HCT116 (cell line): ENCODE results near the gene CHD8. TPM values are rescaled to one million over a fixed set of nuclear protein-coding genes. Genes with fewer than 3 reads are reported as not detected.

Experiments used
- ATAC-seq: fragments of 200-7000 bp; cut with Tn5 transposase; 2 replicates; pipeline ENCODE4 v1.9.1; 2020; ENCODE audit warnings: mild to moderate bottlenecking, moderate library complexity
- BruUV-seq: library from RNA; stranded (reverse); fragments of 400-500 nt; replicated peaks from 2 replicates; lab custom pipeline; 2021; lab: Mats Ljungman, UMichigan
- CTCF ChIA-PET: fragments of 300-600 bp; sonication (Branson Sonifier 250); formaldehyde crosslinking; loops from one replicate; lab custom pipeline; 2021; ENCODE audit warnings: antibody characterized with exemption; lab: Charles Lee
- POLR2A ChIA-PET: fragments of 300-600, 350-600 bp; sonication (Branson Sonifier 250); formaldehyde crosslinking; loops from one replicate; lab custom pipeline; 2021; ENCODE audit warnings: antibody characterized with exemption; lab: Charles Lee
- RAD21 ChIA-PET, 2 experiments: fragments of 300-600 bp; sonication (Branson Sonifier 250); formaldehyde crosslinking; loops; one replicate each; lab custom pipeline; 2023; ENCODE audit warnings: low total read pairs in 2 of 2; ENCODE audit not compliant: uncharacterized antibody in 2 of 2, unreplicated experiment in 2 of 2, low non-redundant PET in 1 of 2; lab: Charles Lee
- DNase-seq: peaks from one replicate; pipeline ENCODE4 v3.0.0-alpha.2; 2010; ENCODE audit warnings: low read depth, low spot score
- H2AFZ ChIP-seq: fragments of 200-600 bp; shearing (Covaris generic), sonication (generic); 2 replicates; pipeline ENCODE4 v1.6.1; 2017; ENCODE audit warnings: low read depth, mixed run types, mixed read lengths, antibody characterized with exemption, low read length; ENCODE audit not compliant: poor library complexity, severe bottlenecking
- H3K27ac ChIP-seq: 2 replicates; pipeline ENCODE4 v1.5.1; 2012; ENCODE audit warnings: low read depth, low read length
- H3K27me3 ChIP-seq: fragments of 200-600 bp; sonication (generic); 2 replicates; pipeline ENCODE4 v1.6.1; 2016; ENCODE audit warnings: mixed run types, low read length, mixed read lengths; ENCODE audit not compliant: insufficient read depth
- H3K36me3 ChIP-seq, 2 experiments: fragments of 200-500 bp in 1 of 2; fragments of 200-600 bp in 1 of 2; sonication (Bioruptor generic) in 1 of 2; sonication (generic) in 1 of 2; 2 replicates each; pipeline versions ENCODE4 v1.5.1 to v1.6.1; 2014 to 2016; ENCODE audit warnings: low read length in 2 of 2, inconsistent platforms in 1 of 2, mixed read lengths in 1 of 2, mixed run types in 1 of 2; ENCODE audit not compliant: insufficient read depth in 2 of 2, control insufficient read depth in 1 of 2
- H3K4me1 ChIP-seq, 2 experiments: fragments of 200-600 bp in 1 of 2; sonication (generic) in 1 of 2; 2 replicates each; pipeline versions ENCODE4 v1.5.1 to v1.6.1; 2012 to 2017; ENCODE audit warnings: low read length in 2 of 2, inconsistent platforms in 1 of 2, mild to moderate bottlenecking in 1 of 2, mixed read lengths in 1 of 2, mixed run types in 1 of 2, moderate library complexity in 1 of 2; ENCODE audit not compliant: insufficient read depth in 2 of 2, control insufficient read depth in 1 of 2
- H3K4me2 ChIP-seq: fragments of 200-600 bp; sonication (generic); 2 replicates; pipeline ENCODE4 v1.6.1; 2017; ENCODE audit warnings: mixed run types, low read length, mixed read lengths
- H3K4me3 ChIP-seq, 2 experiments: fragments of 200-600 bp in 1 of 2; sonication (generic) in 1 of 2; replicated peaks in 1 of 2; 2 replicates each; pipeline ENCODE4 v1.5.1; 2011 to 2016; ENCODE audit warnings: low read length in 2 of 2, control low read depth in 1 of 2, low read depth in 1 of 2, mild to moderate bottlenecking in 1 of 2, mixed read lengths in 1 of 2, mixed run types in 1 of 2
- H3K79me2 ChIP-seq: fragments of 200-600 bp; sonication (generic); 2 replicates; pipeline ENCODE4 v1.6.1; 2017; ENCODE audit warnings: mild to moderate bottlenecking, mixed run types, low read length, moderate library complexity, mixed read lengths; ENCODE audit not compliant: insufficient read depth
- H3K9ac ChIP-seq: fragments of 200-600 bp; sonication (generic); 2 replicates; pipeline ENCODE4 v1.6.1; 2016; ENCODE audit warnings: low read length, mixed read lengths
- H3K9me2 ChIP-seq: fragments of 200-600 bp; sonication (generic), shearing (Covaris generic); 2 replicates; pipeline ENCODE4 v1.6.1; 2017; ENCODE audit warnings: mixed run types, mild to moderate bottlenecking, moderate library complexity; ENCODE audit not compliant: insufficient read depth
- H3K9me3 ChIP-seq, 2 experiments: fragments of 200-500 bp in 1 of 2; fragments of 200-600 bp in 1 of 2; sonication (Bioruptor generic) in 1 of 2; sonication (generic) in 1 of 2; 2 replicates each; pipeline ENCODE4 v1.6.1; 2014 to 2017; ENCODE audit warnings: low read length in 2 of 2, mixed read lengths in 2 of 2, inconsistent platforms in 1 of 2, low read depth in 1 of 2, mild to moderate bottlenecking in 1 of 2, mixed run types in 1 of 2, moderate library complexity in 1 of 2; ENCODE audit not compliant: control insufficient read depth in 1 of 2, insufficient read depth in 1 of 2
- H4K20me1 ChIP-seq: fragments of 200-600 bp; sonication (generic), shearing (Covaris generic); 2 replicates; pipeline ENCODE4 v1.6.1; 2017; ENCODE audit warnings: mixed run types, mild to moderate bottlenecking, moderate library complexity; ENCODE audit not compliant: insufficient read depth
- CBX3 ChIP-seq: IDR thresholded peaks from 2 replicates; pipeline ENCODE4 v1.6.1; 2012; ENCODE audit warnings: low read depth
- CTCF ChIP-seq, 3 experiments: fragments of 200-600 bp in 1 of 3; sonication (generic) in 1 of 3; IDR thresholded peaks in 2 of 3; conservative IDR thresholded peaks in 1 of 3; 2 replicates each; pipeline ENCODE4 v1.5.1; 2012 to 2017; ENCODE audit warnings: low read depth in 2 of 3, low read length in 2 of 3, antibody characterized with exemption in 1 of 3, borderline replicate concordance in 1 of 3, control low read depth in 1 of 3, mild to moderate bottlenecking in 1 of 3, mixed read lengths in 1 of 3, mixed run types in 1 of 3, moderate library complexity in 1 of 3; ENCODE audit not compliant: insufficient read depth in 1 of 3
- ELF1 ChIP-seq: IDR thresholded peaks from 2 replicates; pipeline ENCODE4 v1.6.1; 2012; ENCODE audit warnings: low read depth, borderline replicate concordance
- EZH2 ChIP-seq: fragments of 200-600 bp; sonication (generic); IDR thresholded peaks from 2 replicates; pipeline ENCODE4 v1.6.1; 2017; ENCODE audit warnings: antibody characterized with exemption, mixed run types
- MAX ChIP-seq: IDR thresholded peaks from 2 replicates; pipeline ENCODE4 v1.6.1; 2012
- RAD21 ChIP-seq: IDR thresholded peaks from 2 replicates; pipeline ENCODE4 v1.6.1; 2012; ENCODE audit warnings: low read depth, mild to moderate bottlenecking
- SP1 ChIP-seq: IDR thresholded peaks from 2 replicates; pipeline ENCODE4 v1.6.1; 2012; ENCODE audit warnings: low read depth
- YY1 ChIP-seq: IDR thresholded peaks from 2 replicates; pipeline ENCODE4 v1.6.1; 2011; ENCODE audit warnings: low read length, low read depth, moderate library complexity, mild to moderate bottlenecking; ENCODE audit not compliant: insufficient replicate concordance; ENCODE audit errors: extremely low read depth
- ZFX ChIP-seq: fragments of 450-650 bp; IDR thresholded peaks from 2 replicates; pipeline ENCODE4 v1.6.1; 2017
- intact Hi-C: fragments of 100-400 bp; cut with micrococcal nuclease; formaldehyde crosslinking; loops from 2 replicates; pipeline ENCODE4 v1.10.0; 2022
- total RNA-seq: library from RNA; stranded (reverse); gene quantifications from one replicate; pipeline ENCODE4 v1.2.1, GENCODE V29; 2021; ENCODE audit not compliant: unreplicated experiment
- TF ChIP-seq, protein P1 (sequence below): IDR thresholded peaks from 2 replicates; pipeline ENCODE4 v1.6.1; 2011; ENCODE audit warnings: mild to moderate bottlenecking, low read length, moderate library complexity; ENCODE audit not compliant: insufficient replicate concordance; ENCODE audit errors: extremely low read depth

CHD8 gene
- total RNA-seq, 1 experiment from 2014 or later: 46.8 TPM

DNA sequence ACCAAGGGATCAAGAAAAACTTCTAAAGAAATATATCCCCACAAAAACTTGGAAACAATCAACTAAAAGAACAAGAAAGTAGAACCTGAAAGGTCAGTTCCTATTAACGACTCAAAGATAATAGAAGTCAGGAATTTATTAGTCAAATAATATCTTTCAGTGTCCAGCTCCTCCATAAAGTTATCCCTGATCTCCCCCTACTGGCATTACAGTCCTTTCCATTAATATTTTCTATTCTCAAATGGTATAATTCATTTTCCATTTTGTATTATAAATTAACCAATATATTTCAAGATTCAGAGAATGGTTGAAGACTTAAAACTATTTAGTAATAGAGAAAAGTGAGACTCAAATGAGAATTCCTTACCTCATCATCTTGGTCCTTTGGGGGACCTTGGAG lies 60.5 kb downstream of the CHD8 start:
- H3K9me3 ChIP-seq: no peaks in the 10 kb centered on the region
- no peaks in the 10 kb centered on the region for H3K9me2 ChIP-seq
- no peak overlapping the region for H2AFZ ChIP-seq
- POLR2A ChIA-PET: no interaction called here
- peaks cover 69 to 87% of the 10 kb centered on the region in 2 experiments for H3K36me3 ChIP-seq
- TF ChIP-seq ELF1 (no peak), CTCF (IDR thresholded peaks at IDR 0.05 in 2 of 3, conservative IDR thresholded peaks at IDR 0.05 in 1 of 3; ENCODE audit: borderline replicate concordance in 1 of 3, insufficient read depth in 1 of 3, low read depth in 2 of 3, low read length in 2 of 3) (peak in 1 of 3 experiments; percentile 35; a peak in 2 of 6 replicates), RAD21 (peak; percentile 20; the same call in 1 of the 2 replicates)
- no peaks in the 10 kb centered on the region for H3K27me3 ChIP-seq
- ATAC-seq (no peak), DNase-seq (no peak)
- H3K4me3 ChIP-seq: no peak overlapping the region
- no peaks in the 10 kb centered on the region for H3K4me1 ChIP-seq
- H3K79me2 ChIP-seq: no peaks in the 10 kb centered on the region
- no peak overlapping the region for H3K4me2 ChIP-seq
- H4K20me1 ChIP-seq: no peaks in the 10 kb centered on the region
- CTCF ChIA-PET: interaction anchor here (1.1 kb wide), 1 partner anchor 19 kb away, joined by 3 read pairs; no protein-coding TSS in a partner anchor
- RAD21 ChIA-PET: no interaction called here
- no TSS peak for BruUV-seq
- H3K27ac ChIP-seq: no peak overlapping the region
- H3K9ac ChIP-seq: no peak overlapping the region
- intact Hi-C loops: no loop called here

DNA sequence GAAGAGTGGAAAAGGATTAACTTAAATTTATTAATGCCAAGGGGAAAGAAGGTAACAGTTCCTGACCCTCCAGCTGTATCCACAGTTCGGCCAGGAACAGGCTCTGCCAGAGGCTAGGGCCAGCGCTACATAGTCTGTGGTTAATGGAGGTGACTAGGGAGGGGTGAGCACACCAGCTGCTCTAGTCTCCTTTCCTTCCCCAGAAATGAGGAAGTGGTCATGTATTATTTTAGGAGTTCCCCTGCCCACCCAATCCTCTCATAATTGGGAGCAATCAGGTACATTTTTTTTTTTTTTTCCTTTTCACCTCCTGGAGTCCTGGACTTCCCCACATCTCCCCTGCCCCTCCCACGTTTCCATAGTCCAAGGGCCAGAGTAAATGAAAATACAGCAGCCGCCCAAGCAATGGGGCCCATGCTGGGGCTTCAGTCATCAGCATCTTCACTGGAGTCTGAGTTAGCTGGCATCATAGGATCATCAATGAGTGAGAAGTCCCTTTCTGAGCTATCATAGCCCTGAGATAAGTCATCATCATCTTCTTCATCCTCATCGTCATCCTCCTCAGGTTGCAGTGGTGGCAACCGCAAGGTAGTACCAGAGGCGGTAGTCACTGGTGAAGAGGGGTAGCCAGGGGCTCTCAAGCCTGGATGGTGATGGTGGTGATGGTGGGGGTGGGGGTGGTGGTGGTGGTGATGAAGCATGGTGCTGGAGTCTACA lies 70.6 kb downstream of the CHD8 start:
- H3K27me3 ChIP-seq: no peaks in the 10 kb centered on the region
- ChIA-PET CTCF (interaction anchor here (0.7 to 1.3 kb wide), 2 partner anchors 62 to 91 kb away, joined by 3 to 4 read pairs; partner anchors contain the start of gene RAB2B), POLR2A (no interaction called here), RAD21 (no interaction called here)
- no peak overlapping the region; a peak in 1 of 4 replicates for H3K4me3 ChIP-seq
- H3K4me2 ChIP-seq: peak overlapping the region; percentile 67; the same call in 1 of the 2 replicates
- no TSS peak for BruUV-seq
- ATAC-seq (no peak), DNase-seq (no peak)
- no peaks in the 10 kb centered on the region for H3K9me2 ChIP-seq
- no peak overlapping the region; the same call in 1 of the 2 replicates for H3K27ac ChIP-seq
- H3K4me1 ChIP-seq: peaks cover 7 to 17% of the 10 kb centered on the region in 2 experiments; a peak in 3 of 4 replicates
- no peak overlapping the region; the same call in 1 of the 2 replicates for H3K9ac ChIP-seq
- peaks cover 17 to 30% of the 10 kb centered on the region in 2 experiments; a peak in 3 of 4 replicates for H3K36me3 ChIP-seq
- H4K20me1 ChIP-seq: no peaks in the 10 kb centered on the region; the same call in 1 of the 2 replicates
- intact Hi-C loops: no loop called here
- H3K79me2 ChIP-seq: peaks cover 38% of the 10 kb centered on the region
- H3K9me3 ChIP-seq: no peaks in the 10 kb centered on the region
- H2AFZ ChIP-seq: no peak overlapping the region
- no peak for TF ChIP-seq CBX3
- no peak for TF ChIP-seq EZH2
- TF ChIP-seq MAX: no peak
- TF ChIP-seq SP1: no peak
- no peak for TF ChIP-seq ZFX
- TF ChIP-seq YY1: no peak
- TF ChIP-seq CTCF (IDR thresholded peaks at IDR 0.05 in 2 of 3, conservative IDR thresholded peaks at IDR 0.05 in 1 of 3; ENCODE audit: borderline replicate concordance in 1 of 3, insufficient read depth in 1 of 3, low read depth in 2 of 3, low read length in 2 of 3): no peak
- TF ChIP-seq, protein P1, sequence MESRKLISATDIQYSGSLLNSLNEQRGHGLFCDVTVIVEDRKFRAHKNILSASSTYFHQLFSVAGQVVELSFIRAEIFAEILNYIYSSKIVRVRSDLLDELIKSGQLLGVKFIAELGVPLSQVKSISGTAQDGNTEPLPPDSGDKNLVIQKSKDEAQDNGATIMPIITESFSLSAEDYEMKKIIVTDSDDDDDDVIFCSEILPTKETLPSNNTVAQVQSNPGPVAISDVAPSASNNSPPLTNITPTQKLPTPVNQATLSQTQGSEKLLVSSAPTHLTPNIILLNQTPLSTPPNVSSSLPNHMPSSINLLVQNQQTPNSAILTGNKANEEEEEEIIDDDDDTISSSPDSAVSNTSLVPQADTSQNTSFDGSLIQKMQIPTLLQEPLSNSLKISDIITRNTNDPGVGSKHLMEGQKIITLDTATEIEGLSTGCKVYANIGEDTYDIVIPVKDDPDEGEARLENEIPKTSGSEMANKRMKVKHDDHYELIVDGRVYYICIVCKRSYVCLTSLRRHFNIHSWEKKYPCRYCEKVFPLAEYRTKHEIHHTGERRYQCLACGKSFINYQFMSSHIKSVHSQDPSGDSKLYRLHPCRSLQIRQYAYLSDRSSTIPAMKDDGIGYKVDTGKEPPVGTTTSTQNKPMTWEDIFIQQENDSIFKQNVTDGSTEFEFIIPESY: no peak
